Hepatocyte (in vitro differentiated cells): ENCODE results near the gene KIAA0930. TPM values are rescaled to one million over a fixed set of nuclear protein-coding genes. Genes with fewer than 3 reads are reported as not detected.
A peak's percentile ranks its signal among the peaks of the same experiment; 100 is the strongest.

ENCODE experiments used
- DNase-seq: peaks from one replicate; pipeline ENCODE4 v3.0.0-alpha.2; 2016; ENCODE audit warnings: low spot score
- H2AFZ ChIP-seq: fragments of 200-600 bp; sonication (generic); 2 replicates; pipeline ENCODE4 v1.6.0; 2016; ENCODE audit warnings: antibody characterized with exemption, mild to moderate bottlenecking
- H3K27ac ChIP-seq: fragments of 200-600 bp; sonication (generic); 2 replicates; pipeline ENCODE4 v1.5.1; 2016; ENCODE audit warnings: mild to moderate bottlenecking
- H3K27me3 ChIP-seq: fragments of 200-600 bp; sonication (generic); 2 replicates; pipeline ENCODE4 v1.6.1; 2016
- H3K36me3 ChIP-seq: fragments of 200-600 bp; sonication (generic); replicated peaks from 2 replicates; pipeline ENCODE4 v1.5.1; 2016; ENCODE audit warnings: low read depth; ENCODE audit not compliant: insufficient read depth
- H3K4me1 ChIP-seq: fragments of 200-600 bp; sonication (generic); 2 replicates; pipeline ENCODE4 v1.5.1; 2016; ENCODE audit warnings: mild to moderate bottlenecking, moderate library complexity; ENCODE audit not compliant: insufficient read depth
- H3K4me2 ChIP-seq: fragments of 200-600 bp; sonication (generic); 2 replicates; pipeline ENCODE4 v1.6.0; 2016
- H3K4me3 ChIP-seq: fragments of 200-600 bp; sonication (generic); 2 replicates; pipeline ENCODE4 v1.5.1; 2016; ENCODE audit warnings: mild to moderate bottlenecking
- H3K79me2 ChIP-seq: fragments of 200-600 bp; sonication (generic); 2 replicates; pipeline ENCODE4 v1.6.0; 2017; ENCODE audit warnings: mild to moderate bottlenecking
- H3K9me2 ChIP-seq: fragments of 200-600 bp; sonication (generic); replicated peaks from 2 replicates; pipeline ENCODE4 v1.6.0; 2017; ENCODE audit warnings: mild to moderate bottlenecking; ENCODE audit not compliant: insufficient read depth
- H3K9me3 ChIP-seq: fragments of 200-600 bp; sonication (generic); 2 replicates; pipeline ENCODE4 v1.5.1; 2016; ENCODE audit warnings: low read depth, mild to moderate bottlenecking
- H4K20me1 ChIP-seq: fragments of 200-600 bp; sonication (generic); 2 replicates; pipeline ENCODE4 v1.6.0; 2016; ENCODE audit warnings: mild to moderate bottlenecking; ENCODE audit not compliant: insufficient read depth, poor library complexity, severe bottlenecking
- CTCF ChIP-seq: fragments of 200-600 bp; sonication (generic); IDR thresholded peaks from 2 replicates; pipeline ENCODE4 v1.5.1; 2016; ENCODE audit warnings: antibody characterized with exemption, mild to moderate bottlenecking; ENCODE audit not compliant: poor library complexity
- EZH2 ChIP-seq: fragments of 200-600 bp; sonication (generic); IDR thresholded peaks from 2 replicates; pipeline ENCODE4 v1.6.1; 2016; ENCODE audit warnings: antibody characterized with exemption, mild to moderate bottlenecking, borderline replicate concordance
- EZH2phosphoT487 ChIP-seq: fragments of 200-600 bp; sonication (generic); IDR thresholded peaks from one replicate; pipeline ENCODE4 v1.6.1; 2018; ENCODE audit warnings: antibody characterized with exemption, mild to moderate bottlenecking, low read depth, moderate library complexity; ENCODE audit not compliant: unreplicated experiment, severe bottlenecking
- WGBS: methylation state at CpG from one replicate; pipeline ENCODE4 v1.1.6; 2016; ENCODE audit warnings: low lambda C conversion rate; ENCODE audit errors: missing lambda C conversion rate; 5-methylcytosine and 5-hydroxymethylcytosine counted together
- polyA plus RNA-seq: library from polyadenylated mRNA; unstranded; fragments of >200 nt; fragmentation: Nextera tagmentation; extraction: Ambion mirVana; gene quantifications from 2 replicates; pipeline ENCODE4 v1.2.1, GENCODE V29; 2016
- total RNA-seq: library from RNA; depleted of rRNA; stranded (reverse); fragments of >200 nt; gene quantifications from 2 replicates; pipeline ENCODE4 v1.2.3, GENCODE V29; 2014

KIAA0930 gene
- total and polyA plus RNA-seq, 2 experiments from 2014 or later, result 30.9 to 42.0 TPM

GRCh38 chr22:45212992-45213751 lies 27.5 kb downstream of the KIAA0930 start:
- peaks cover 30% of the 10 kb centered on the region for H3K4me1 ChIP-seq
- H3K36me3 ChIP-seq, result no peaks in the 10 kb centered on the region
- WGBS, result 62% methylated on average over 22 of the region's 22 CpGs
- no peaks in the 10 kb centered on the region for H3K9me2 ChIP-seq
- H2AFZ ChIP-seq, result no peak overlapping the region
- no peaks in the 10 kb centered on the region for H3K9me3 ChIP-seq
- TF ChIP-seq CTCF (no peak), EZH2phosphoT487 (no peak), EZH2 (no peak)
- no peak for DNase-seq
- no peaks in the 10 kb centered on the region for H3K27me3 ChIP-seq
- peak overlapping the region; percentile 78 for H3K4me2 ChIP-seq
- H3K4me3 ChIP-seq, result no peak overlapping the region
- peaks cover 39% of the 10 kb centered on the region for H3K79me2 ChIP-seq
- peak overlapping the region; percentile 82 for H3K27ac ChIP-seq
- peaks cover 20% of the 10 kb centered on the region for H4K20me1 ChIP-seq

- H3K4me1 ChIP-seq, result peaks cover 30% of the 10 kb centered on the region
- no peak overlapping the region for H3K4me3 ChIP-seq
- H3K4me2 ChIP-seq, result peak overlapping the region; percentile 78
- H4K20me1 ChIP-seq, result peaks cover 20% of the 10 kb centered on the region
- peak overlapping the region; percentile 82 for H3K27ac ChIP-seq
- no peaks in the 10 kb centered on the region for H3K27me3 ChIP-seq
- no peaks in the 10 kb centered on the region for H3K36me3 ChIP-seq
- no peaks in the 10 kb centered on the region for H3K9me2 ChIP-seq
- H3K9me3 ChIP-seq, result no peaks in the 10 kb centered on the region
- peak; percentile 87 for DNase-seq
- 12% methylated on average over 14 of the region's 14 CpGs for WGBS
- TF ChIP-seq CTCF (no peak), EZH2phosphoT487 (no peak)
- peaks cover 34% of the 10 kb centered on the region for H3K79me2 ChIP-seq
- no peak overlapping the region for H2AFZ ChIP-seq
These were observed 28.4 kb downstream of the KIAA0930 start for GRCh38 chr22:45212306-45212709.

- TF ChIP-seq EZH2 (no peak), CTCF (no peak), EZH2phosphoT487 (no peak)
- Histone ChIP-seq H3K4me1 (peaks cover 30% of the 10 kb centered on the region), H3K4me3 (no peak overlapping the region), H3K27ac (peak overlapping the region; percentile 82), H2AFZ (no peak overlapping the region), H4K20me1 (peaks cover 18% of the 10 kb centered on the region), H3K36me3 (no peaks in the 10 kb centered on the region), H3K27me3 (no peaks in the 10 kb centered on the region), H3K79me2 (peaks cover 33% of the 10 kb centered on the region), H3K4me2 (peak overlapping the region; percentile 78), H3K9me3 (no peaks in the 10 kb centered on the region), H3K9me2 (no peaks in the 10 kb centered on the region)
- WGBS, result 89% methylated on average over 18 of the region's 18 CpGs
- no peak for DNase-seq
These were observed 28.8 kb downstream of the KIAA0930 start for GRCh38 chr22:45211848-45212247.
